Brain pericyte (primary cell): ENCODE data around the gene PARL.

ENCODE experiments used
- DNase-seq: peaks from one replicate; pipeline ENCODE4 v3.0.0-alpha.2; 2012; ENCODE audit warnings: low read depth, low spot score

PARL gene

DNA sequence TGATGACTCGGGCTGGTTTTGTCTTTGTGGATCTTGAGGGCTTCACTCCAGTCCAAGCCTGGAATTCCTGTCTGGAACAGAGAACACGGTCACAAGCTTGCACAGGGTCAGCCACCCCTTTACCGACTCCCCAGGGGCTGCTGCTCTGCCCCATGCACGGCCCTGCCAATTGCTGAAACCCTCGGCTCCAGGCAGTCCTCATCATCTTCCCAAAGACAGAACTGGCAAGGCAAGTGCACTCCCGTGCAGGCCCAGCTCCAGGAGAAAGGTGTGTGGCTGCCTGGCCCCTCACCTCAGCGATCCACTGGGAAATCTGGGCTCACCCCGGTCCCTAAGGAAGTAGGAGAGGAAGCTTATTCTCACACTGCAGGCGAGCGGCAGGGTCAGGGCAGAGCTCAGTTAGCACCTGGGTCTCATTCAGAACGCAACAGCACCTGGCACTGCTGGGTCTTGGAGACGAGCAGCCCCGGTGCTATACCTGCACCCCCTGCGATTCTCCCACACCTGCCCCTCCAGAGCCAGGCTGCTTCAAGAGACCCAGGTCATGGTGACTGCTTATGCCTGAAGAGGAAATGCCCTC, 66.5 kb downstream of the PARL start:
- DNase-seq, result no peak

DNA sequence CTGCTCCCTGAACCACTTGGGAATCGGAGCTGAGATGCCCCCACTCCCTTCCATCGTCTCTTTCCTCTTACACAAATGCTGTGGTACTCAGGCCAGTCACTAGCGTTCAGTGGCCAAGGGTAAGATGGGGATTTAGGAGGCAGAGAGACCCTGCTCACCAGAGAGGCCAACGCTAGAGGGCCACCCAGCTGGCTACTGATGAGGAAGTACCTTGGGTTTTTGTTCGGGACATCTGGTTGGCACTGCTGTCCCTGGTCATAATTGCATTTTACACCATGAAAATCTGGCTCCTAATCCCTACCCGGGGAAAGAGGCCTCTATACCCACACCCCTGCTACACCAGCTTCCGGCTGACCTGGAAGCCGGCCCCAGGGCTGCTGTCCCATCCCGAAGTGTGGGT, 67.0 kb downstream of the PARL start:
- DNase-seq, result no peak

DNA sequence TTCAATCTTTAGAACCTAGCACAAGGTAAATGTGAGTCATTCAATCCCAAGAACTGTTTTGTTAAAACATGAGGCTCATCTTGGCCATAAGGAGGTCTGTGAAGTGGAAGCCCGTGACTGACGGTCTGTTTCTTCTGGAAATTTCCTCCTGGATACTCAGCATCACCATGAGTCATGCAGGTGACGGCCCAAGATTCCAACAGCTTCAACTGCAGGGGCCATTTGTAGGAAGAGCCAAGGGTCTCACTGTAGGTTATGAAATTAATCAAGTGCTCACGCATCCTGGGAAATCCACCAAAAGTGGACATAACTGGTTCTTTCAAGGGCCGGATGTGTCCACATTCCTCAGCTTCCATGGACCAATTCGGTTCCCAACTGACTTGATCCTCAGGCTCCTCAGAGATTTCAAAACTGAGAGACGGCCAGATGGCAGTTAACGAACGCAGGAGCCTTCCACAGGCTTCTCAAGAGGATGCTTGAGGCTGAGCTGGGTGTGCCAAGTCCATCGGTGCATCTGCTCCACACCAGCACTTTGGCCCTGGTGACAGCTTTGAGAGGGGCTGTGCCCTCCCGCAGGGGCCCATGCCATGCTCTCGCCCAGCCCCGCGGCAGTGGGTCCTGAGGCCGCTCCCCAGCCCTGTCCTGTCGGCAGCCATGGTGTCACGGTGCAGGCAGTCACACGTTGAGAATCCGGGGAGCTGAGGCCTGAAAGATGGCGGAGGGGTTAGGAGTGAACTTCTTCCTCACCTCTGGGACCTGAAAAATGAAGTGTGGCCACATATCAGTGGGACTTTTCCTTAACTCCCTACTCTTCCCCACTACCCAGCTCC, 67.8 kb downstream of the PARL start:
- no peak for DNase-seq

DNA sequence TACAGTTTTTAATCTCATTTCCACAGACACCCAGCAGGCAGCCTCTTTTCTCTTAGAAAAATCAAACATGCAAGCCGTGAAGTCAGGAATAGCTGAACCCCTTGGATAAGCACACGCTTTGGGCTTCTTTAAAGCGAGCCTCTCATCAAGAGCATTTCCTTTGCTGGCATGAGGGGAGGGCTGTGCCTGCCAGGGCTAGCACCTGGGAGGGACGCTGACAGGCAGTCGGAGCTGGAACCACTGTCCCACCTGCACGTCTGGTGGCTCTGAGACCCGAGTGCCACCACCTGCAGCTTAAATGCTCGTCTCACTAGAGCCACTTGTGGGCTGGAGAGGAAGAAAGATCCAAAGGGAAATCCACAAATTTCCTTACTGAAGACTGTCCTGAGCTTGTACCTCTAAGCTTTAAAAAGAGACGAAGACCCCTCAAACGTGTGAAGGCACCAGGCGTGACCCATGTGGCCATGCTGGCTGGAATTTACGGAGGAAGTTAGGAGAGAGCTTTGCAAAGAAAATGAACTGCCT, 68.7 kb downstream of the PARL start:
- no peak for DNase-seq

DNA sequence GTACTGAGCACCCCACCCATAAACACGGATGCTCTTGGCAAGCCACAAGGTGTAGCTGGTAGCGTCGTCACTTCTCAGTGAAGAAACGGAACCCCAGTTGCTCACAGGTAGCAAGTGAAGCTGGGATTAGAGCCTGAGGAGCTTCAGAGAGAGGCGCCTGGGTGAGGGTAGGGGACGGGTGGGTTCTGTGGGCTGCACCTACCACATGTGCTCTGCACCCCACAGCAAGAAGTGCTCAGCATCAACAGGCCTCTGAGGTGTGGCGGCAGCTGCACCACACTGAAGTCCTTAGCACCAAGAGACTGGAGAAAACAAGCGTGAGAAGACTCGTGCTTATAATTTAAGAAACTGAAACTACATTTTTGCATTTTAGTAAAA, 69.1 kb downstream of the PARL start:
- DNase-seq, result no peak

GRCh38 chr3:183814240-183814639, 70.4 kb downstream of the PARL start:
- no peak for DNase-seq

GRCh38 chr3:183812761-183813445, 71.8 kb downstream of the PARL start:
- DNase-seq, result no peak

GRCh38 chr3:183811638-183812037, 73.0 kb downstream of the PARL start:
- no peak for DNase-seq

DNA sequence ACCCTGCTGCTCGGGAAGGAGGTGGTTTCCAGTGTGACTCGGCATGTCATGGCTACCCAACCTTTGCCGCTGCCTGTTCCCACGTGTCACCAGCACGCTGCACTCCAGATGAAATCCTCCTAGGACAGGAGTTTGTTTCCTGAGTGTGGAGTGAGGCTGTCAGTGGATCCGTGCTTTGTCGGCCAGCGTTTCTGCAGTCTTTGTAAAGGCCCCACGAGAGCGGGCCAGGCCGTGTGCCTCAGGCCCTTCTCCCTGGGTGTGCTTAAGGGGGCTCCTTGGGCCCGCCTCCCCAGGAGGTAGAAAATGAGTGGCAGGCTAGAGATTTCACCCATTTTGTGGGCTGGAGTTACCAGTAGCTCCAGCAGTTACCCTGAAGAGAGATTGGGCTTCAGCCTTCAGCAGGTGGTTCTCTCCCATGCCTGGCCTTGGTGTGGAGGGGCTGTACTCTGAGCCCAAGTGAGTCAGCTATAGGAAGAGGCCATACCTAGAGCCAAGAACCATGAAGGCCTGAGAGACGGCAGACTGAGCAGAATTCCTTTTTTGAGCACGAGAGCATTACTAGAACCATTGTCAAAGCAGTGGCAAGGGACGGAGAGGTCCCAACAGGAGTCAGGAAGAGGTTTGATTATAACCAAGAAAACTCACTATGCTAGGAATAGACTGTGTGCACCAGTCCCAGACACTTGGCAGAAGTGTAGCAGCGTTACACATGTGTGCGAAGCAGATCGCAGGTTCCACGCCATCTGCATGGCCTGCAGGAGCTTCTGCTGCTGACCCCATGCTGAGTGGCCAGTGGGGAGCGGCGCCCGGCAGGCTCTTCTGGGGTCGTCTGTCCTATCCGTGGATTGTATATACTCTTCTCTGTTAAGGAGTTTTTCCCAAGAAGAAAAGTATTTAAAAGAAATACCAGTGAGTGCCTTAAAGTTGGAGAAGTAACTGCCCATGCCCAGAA, 73.8 kb downstream of the PARL start:
- DNase-seq, result no peak

DNA sequence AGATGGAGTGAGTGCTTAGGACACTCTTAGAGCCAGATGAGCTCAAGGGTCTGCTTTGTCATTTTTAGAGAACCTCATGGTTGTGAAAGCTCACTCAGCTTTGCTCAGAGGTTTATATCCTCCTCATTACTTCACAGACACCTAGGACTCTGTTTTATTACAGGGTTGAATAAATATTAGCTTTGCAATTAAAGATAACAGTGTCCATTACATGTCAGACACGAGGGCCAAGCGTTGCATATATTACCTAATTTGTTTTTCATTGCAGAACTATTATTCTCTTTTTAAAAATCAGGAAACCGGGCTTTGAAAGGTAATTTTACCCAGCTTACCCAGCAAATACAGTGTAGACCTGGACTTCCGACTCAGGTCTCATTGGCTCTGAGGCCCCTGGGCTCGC, 75.4 kb downstream of the PARL start:
- DNase-seq, result no peak

DNA sequence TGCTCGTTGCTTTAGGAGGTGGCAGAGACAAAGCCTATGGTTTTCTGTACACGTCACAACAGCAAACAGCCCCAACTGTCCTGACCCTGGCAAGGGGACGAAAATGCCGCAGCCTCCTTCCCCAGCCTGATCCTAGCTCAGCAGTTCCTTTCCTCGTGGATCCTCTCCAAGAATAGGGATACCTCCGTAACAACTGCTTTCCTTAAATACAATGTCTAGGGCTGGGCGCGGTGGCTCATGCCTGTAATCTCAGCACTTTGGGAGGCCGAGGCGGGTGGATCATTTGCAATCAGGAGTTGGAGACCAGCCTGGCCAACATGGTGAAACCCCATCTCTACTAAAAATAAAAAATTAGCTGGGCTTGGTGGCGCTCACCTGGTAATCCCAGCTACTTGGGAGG, 76.3 kb downstream of the PARL start:
- DNase-seq, result no peak

GRCh38 chr3:183807881-183808280, 76.8 kb downstream of the PARL start:
- no peak for DNase-seq

DNA sequence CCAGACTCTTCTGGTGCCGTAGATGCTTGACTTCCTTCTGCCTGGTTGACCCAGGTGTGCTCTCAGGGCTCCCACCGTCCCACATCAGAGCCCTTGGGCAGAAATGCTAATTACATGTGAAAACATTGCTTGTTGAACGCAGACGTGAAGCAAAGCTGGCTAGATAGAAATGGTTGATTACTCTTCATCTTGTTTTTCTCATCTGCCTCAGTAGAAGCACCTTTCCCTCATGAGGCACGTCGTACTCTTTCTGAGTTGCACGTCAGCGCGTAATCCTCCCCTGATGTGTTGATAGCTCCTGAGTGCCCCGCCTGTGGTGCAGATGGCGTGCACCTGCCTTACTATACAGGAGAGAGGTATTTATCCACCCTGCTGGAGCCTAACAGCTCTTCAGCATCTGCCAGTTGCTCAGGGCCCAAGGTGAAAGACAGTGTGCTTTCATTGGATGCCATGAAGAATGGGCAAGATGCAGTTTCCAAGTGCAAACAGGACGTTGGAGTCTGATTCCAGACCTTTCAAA, 77.4 kb downstream of the PARL start:
- no peak for DNase-seq

DNA sequence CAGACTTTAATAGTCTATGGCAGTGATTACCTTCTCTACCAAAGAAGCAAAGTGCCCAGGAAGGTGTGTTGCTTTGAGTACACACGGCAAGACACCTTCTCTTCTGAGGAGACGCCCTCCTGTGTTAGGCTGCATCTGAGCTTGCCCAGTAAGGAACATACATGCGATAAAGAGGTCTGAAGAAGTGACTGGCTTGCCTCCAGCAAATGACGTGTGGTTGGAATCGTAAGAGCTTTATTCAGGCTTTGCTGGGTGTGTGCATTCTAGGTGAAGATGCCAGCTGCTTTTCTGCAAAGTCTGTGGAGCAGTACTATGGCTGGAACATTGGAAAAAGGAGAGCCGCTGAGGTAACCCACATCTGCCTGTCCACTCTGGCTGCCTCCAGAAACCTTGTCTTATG, 81.7 kb downstream of the PARL start:
- DNase-seq, result no peak

DNA sequence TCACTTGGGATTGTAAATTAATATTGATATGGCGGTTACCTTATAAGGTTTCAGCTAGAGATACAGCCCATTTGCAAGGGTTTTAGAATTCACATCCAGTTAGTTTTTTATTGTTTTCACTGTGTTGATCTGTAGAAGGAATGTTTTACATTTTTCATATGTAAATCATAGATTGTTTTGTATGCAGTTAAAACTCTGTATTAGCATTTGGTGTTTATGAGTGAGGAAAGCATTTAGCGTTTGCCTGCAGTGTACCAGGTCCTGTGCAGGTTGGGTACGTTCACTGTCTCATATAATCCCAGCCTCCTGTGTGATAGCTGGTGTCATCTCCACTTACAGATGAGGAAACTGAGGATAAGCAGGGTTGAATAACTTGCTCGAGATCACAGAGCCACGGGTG, 83.1 kb downstream of the PARL start:
- no peak for DNase-seq

GRCh38 chr3:183800243-183800863, 84.3 kb downstream of the PARL start:
- no peak for DNase-seq

- no peak for DNase-seq
These were observed 85.2 kb downstream of the PARL start for GRCh38 chr3:183799461-183799860.

DNA sequence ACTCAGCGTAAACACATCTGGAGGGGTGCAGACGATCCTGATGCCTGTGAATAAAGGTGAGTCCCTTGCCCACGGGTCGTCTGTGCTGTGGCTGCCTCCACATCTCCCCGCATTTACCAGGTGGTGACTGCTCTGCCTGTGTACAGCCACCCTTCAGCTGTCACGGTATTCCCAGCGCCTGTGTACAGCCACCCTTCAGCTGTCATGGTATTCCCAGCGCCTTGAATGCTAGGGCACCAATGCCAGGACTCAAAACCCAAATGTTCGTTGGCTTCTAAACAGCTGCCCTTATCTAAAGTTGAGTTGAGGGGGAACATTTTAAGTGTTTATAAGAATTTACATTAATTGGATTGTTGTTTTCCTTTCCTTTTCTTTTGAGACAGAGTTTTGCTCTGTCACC, 86.7 kb downstream of the PARL start:
- DNase-seq, result no peak

GRCh38 chr3:183796372-183796771, 88.3 kb downstream of the PARL start:
- no peak for DNase-seq

DNA sequence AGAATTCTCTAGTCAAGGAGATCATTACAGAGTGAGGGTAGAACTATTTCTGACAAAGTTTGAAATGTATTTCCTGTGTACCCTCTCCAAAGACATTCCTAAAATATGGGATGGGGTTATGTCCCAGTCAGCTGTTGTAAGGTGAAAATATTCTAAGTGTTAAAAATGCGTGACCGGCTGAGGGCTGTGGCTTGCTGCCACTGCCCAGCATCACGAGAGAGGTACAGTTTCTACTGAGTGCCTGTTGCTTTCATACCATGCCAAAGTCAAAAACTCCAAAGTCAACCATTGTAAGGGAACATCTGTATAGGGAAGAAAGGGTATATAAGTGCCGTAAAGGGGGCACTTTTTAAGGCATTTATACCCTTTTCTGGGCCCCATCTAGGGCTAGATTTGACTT, 90.2 kb downstream of the PARL start:
- DNase-seq, result no peak

- DNase-seq, result no peak
These were observed 91.7 kb downstream of the PARL start for GRCh38 chr3:183792976-183793375.
